Astrocyte (in vitro differentiated cells and primary cell): ENCODE measurements around the gene MOBP. TPM values are rescaled to one million over a fixed set of nuclear protein-coding genes. Genes with fewer than 3 reads are reported as not detected.
A peak's percentile ranks its signal among the peaks of the same experiment; 100 is the strongest.

Experiments used
- DNase-seq: peaks from one replicate; pipeline ENCODE4 v3.0.0-alpha.2; 2010; ENCODE audit warnings: low read depth
- FAIRE-seq: peaks from 2 replicates; lab custom pipeline; 2011; peaks lifted over from hg19 to GRCh38; lab: Jason Lieb, UNC
- H2AFZ ChIP-seq: 2 replicates; pipeline ENCODE4 v1.6.0; 2012; ENCODE audit warnings: low read depth, low read length, inconsistent platforms
- H3K27ac ChIP-seq: 2 replicates; pipeline ENCODE4 v1.5.1; 2011; ENCODE audit warnings: low read depth, low read length, inconsistent platforms
- H3K27me3 ChIP-seq: 2 replicates; pipeline ENCODE4 v1.6.0; 2011; ENCODE audit warnings: low read length, inconsistent platforms; ENCODE audit not compliant: insufficient read depth
- H3K36me3 ChIP-seq: 2 replicates; pipeline ENCODE4 v1.5.1; 2011; ENCODE audit warnings: low read length, inconsistent platforms; ENCODE audit not compliant: insufficient read depth
- H3K4me1 ChIP-seq: 2 replicates; pipeline ENCODE4 v1.5.1; 2011; ENCODE audit warnings: low read length, inconsistent platforms; ENCODE audit not compliant: insufficient read depth
- H3K4me2 ChIP-seq: 2 replicates; pipeline ENCODE4 v1.6.0; 2012; ENCODE audit warnings: low read length, inconsistent platforms
- H3K4me3 ChIP-seq: 2 replicates; pipeline ENCODE4 v1.5.1; 2011; ENCODE audit warnings: low read depth, mild to moderate bottlenecking, low read length, inconsistent platforms; ENCODE audit not compliant: insufficient read depth
- H3K79me2 ChIP-seq: 2 replicates; pipeline ENCODE4 v1.6.0; 2012; ENCODE audit warnings: mild to moderate bottlenecking, low read length, inconsistent platforms; ENCODE audit not compliant: insufficient read depth
- H3K9ac ChIP-seq: 2 replicates; pipeline ENCODE4 v1.6.0; 2012; ENCODE audit warnings: mild to moderate bottlenecking, low read length, inconsistent platforms
- H3K9me3 ChIP-seq: 2 replicates; pipeline ENCODE4 v1.5.1; 2012; ENCODE audit warnings: low read depth, mild to moderate bottlenecking, low read length, inconsistent platforms; ENCODE audit not compliant: insufficient read depth
- H4K20me1 ChIP-seq: 2 replicates; pipeline ENCODE4 v1.6.0; 2012; ENCODE audit warnings: low read length, inconsistent platforms; ENCODE audit not compliant: insufficient read depth
- H3K27ac Mint-ChIP-seq: one replicate; pipeline ENCODE4 v1.8.0; 2021; ENCODE audit warnings: mild to moderate bottlenecking, mixed read lengths; ENCODE audit not compliant: unreplicated experiment
- H3K27me3 Mint-ChIP-seq: one replicate; pipeline ENCODE4 v1.8.0; 2021; ENCODE audit warnings: low read depth, mixed read lengths; ENCODE audit not compliant: unreplicated experiment
- H3K36me3 Mint-ChIP-seq: one replicate; pipeline ENCODE4 v1.8.0; 2021; ENCODE audit warnings: low read depth, mixed read lengths; ENCODE audit not compliant: unreplicated experiment
- H3K4me1 Mint-ChIP-seq: one replicate; pipeline ENCODE4 v1.8.0; 2021; ENCODE audit warnings: low read depth, mixed read lengths; ENCODE audit not compliant: unreplicated experiment
- H3K4me3 Mint-ChIP-seq: one replicate; pipeline ENCODE4 v1.8.0; 2021; ENCODE audit warnings: mild to moderate bottlenecking, moderate library complexity, mixed read lengths; ENCODE audit not compliant: unreplicated experiment
- H3K9me3 Mint-ChIP-seq: one replicate; pipeline ENCODE4 v1.8.0; 2021; ENCODE audit warnings: mild to moderate bottlenecking, mixed read lengths; ENCODE audit not compliant: unreplicated experiment
- EZH2 ChIP-seq: IDR thresholded peaks from 2 replicates; pipeline ENCODE4 v1.6.1; 2012; ENCODE audit warnings: mild to moderate bottlenecking, low read length, inconsistent platforms; ENCODE audit not compliant: insufficient read depth
- total RNA-seq: library from RNA; stranded (reverse); gene quantifications from 2 replicates; pipeline ENCODE4 v1.2.1, GENCODE V29; 2021
- TF ChIP-seq, protein P1 (sequence below): IDR thresholded peaks from 2 replicates; pipeline ENCODE4 v1.5.1; 2011; ENCODE audit warnings: low read depth, mild to moderate bottlenecking, inconsistent platforms, low read length, moderate library complexity; ENCODE audit not compliant: insufficient read depth

The MOBP gene
- total RNA-seq, 1 donor from 2014 or later = 0.16 TPM

DNA sequence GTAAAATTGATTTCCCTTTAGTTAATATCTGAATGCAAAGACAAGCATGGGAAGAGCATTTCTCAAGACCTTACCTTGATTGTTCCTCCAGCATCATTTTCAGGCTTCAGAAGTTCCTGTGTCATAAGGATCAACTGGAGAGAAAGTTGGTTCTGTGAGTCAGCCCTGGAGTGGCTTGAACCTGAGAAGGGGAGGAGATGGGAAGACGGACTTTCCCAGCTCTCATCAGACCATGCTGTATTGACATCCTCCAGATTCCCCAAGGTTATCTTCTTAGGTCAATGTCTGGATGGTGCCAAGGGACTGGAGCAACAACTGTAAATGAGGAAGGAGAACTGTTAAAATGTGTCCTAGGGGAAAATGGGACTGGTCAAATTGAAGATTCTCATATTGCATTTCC lies 40.0 kb upstream of the MOBP start:
- Histone ChIP-seq H3K27ac (no peak overlapping the region), H3K9ac (no peak overlapping the region), H3K4me3 (no peak overlapping the region), H3K79me2 (no peaks in the 10 kb centered on the region), H3K4me1 (no peaks in the 10 kb centered on the region), H3K4me2 (no peak overlapping the region), H3K9me3 (no peaks in the 10 kb centered on the region), H3K36me3 (no peaks in the 10 kb centered on the region), H4K20me1 (no peaks in the 10 kb centered on the region), H2AFZ (no peak overlapping the region), H3K27me3 (no peaks in the 10 kb centered on the region)
- FAIRE-seq (no peak), DNase-seq (no peak)
- H3K27ac Mint-ChIP-seq = no peak overlapping the region
- no peaks in the 10 kb centered on the region for H3K36me3 Mint-ChIP-seq
- peaks cover 4% of the 10 kb centered on the region for H3K27me3 Mint-ChIP-seq
- H3K4me3 Mint-ChIP-seq = no peak overlapping the region
- no peak for TF ChIP-seq EZH2
- TF ChIP-seq, protein P1, sequence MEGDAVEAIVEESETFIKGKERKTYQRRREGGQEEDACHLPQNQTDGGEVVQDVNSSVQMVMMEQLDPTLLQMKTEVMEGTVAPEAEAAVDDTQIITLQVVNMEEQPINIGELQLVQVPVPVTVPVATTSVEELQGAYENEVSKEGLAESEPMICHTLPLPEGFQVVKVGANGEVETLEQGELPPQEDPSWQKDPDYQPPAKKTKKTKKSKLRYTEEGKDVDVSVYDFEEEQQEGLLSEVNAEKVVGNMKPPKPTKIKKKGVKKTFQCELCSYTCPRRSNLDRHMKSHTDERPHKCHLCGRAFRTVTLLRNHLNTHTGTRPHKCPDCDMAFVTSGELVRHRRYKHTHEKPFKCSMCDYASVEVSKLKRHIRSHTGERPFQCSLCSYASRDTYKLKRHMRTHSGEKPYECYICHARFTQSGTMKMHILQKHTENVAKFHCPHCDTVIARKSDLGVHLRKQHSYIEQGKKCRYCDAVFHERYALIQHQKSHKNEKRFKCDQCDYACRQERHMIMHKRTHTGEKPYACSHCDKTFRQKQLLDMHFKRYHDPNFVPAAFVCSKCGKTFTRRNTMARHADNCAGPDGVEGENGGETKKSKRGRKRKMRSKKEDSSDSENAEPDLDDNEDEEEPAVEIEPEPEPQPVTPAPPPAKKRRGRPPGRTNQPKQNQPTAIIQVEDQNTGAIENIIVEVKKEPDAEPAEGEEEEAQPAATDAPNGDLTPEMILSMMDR = no peak
- H3K4me1 Mint-ChIP-seq = peaks cover 8% of the 10 kb centered on the region
- H3K9me3 Mint-ChIP-seq = peaks cover 4% of the 10 kb centered on the region

DNA sequence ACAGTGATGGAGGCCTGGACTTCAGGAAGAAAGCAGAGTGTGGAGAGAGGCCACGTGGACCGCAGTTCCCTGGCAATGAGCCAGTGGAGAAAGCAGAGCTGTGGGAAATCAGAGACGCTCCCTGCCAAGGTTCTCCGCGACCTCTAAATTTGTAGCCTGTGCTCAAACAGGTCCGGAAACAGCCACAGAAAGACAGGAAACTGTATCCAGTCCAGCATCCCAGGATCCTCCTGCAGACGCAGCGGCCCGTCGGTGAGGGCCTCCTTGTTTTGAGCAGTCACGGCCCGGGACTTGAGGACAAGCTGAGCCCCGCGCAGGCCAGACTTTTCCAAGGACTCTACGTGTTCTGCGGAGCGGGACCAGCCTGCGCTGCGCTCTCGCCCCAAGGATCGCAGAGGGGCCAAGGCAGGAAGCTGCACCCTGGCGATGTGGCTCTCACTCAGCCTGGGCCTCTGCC lies 38.7 kb upstream of the MOBP start:
- H3K27ac Mint-ChIP-seq = no peak overlapping the region
- H3K9me3 Mint-ChIP-seq = peaks cover 4% of the 10 kb centered on the region
- Histone ChIP-seq H3K36me3 (no peaks in the 10 kb centered on the region), H4K20me1 (no peaks in the 10 kb centered on the region), H3K27ac (no peak overlapping the region), H2AFZ (peak overlapping the region; percentile 41), H3K9me3 (no peaks in the 10 kb centered on the region), H3K4me1 (no peaks in the 10 kb centered on the region), H3K27me3 (no peaks in the 10 kb centered on the region), H3K79me2 (no peaks in the 10 kb centered on the region), H3K9ac (no peak overlapping the region), H3K4me3 (no peak overlapping the region), H3K4me2 (no peak overlapping the region)
- TF ChIP-seq EZH2 = no peak
- TF ChIP-seq, protein P1 = no peak
- peaks cover 4% of the 10 kb centered on the region for H3K27me3 Mint-ChIP-seq
- no peaks in the 10 kb centered on the region for H3K36me3 Mint-ChIP-seq
- no peak for DNase-seq
- H3K4me1 Mint-ChIP-seq = peaks cover 11% of the 10 kb centered on the region
- H3K4me3 Mint-ChIP-seq = no peak overlapping the region
- FAIRE-seq = no peak

DNA sequence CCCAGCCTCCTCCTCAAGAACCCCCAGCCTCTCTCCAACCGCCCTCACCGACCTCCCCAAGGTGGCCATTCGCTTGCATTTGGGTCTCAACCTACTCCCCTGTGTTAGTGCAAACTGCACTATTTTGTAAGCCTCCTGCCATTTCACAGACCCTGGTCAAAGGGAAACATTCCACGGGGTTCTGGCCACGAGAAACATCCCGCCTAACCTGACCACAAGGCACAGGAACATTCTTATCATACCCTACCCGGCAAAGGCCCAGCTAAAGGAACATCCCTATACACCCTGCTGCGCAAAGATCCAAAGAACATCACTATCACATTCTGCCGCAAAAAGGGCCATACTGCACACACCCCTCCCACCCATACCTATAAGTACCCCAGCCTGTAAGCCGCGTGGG lies 38.0 kb upstream of the MOBP start:
- Histone ChIP-seq H3K9ac (no peak overlapping the region), H3K9me3 (no peaks in the 10 kb centered on the region), H3K27ac (no peak overlapping the region), H3K27me3 (no peaks in the 10 kb centered on the region), H3K79me2 (no peaks in the 10 kb centered on the region), H4K20me1 (no peaks in the 10 kb centered on the region), H3K4me3 (no peak overlapping the region), H2AFZ (no peak overlapping the region), H3K4me1 (no peaks in the 10 kb centered on the region), H3K36me3 (no peaks in the 10 kb centered on the region), H3K4me2 (no peak overlapping the region)
- no peak overlapping the region for H3K27ac Mint-ChIP-seq
- FAIRE-seq (no peak), DNase-seq (no peak)
- TF ChIP-seq, protein P1 = no peak
- no peak for TF ChIP-seq EZH2
- peaks cover 4% of the 10 kb centered on the region for H3K27me3 Mint-ChIP-seq
- H3K9me3 Mint-ChIP-seq = peaks cover 4% of the 10 kb centered on the region
- peaks cover 16% of the 10 kb centered on the region for H3K4me1 Mint-ChIP-seq
- H3K36me3 Mint-ChIP-seq = no peaks in the 10 kb centered on the region
- peak overlapping the region; percentile 37 for H3K4me3 Mint-ChIP-seq
